ENCODE results near the gene SLCO3A1.

- no peak for TF ChIP-seq CTCF (conservative IDR thresholded peaks at IDR 0.05; ENCODE audit: low read length)
- no peak for TF ChIP-seq EZH2phosphoT487 (IDR thresholded peaks at IDR 0.05; ENCODE audit: borderline replicate concordance, low read depth, low read length)
Measured at GRCh38 chr15:92017882-92018534, 164.5 kb downstream of the SLCO3A1 start.
